ENCODE results near the gene CYB561A3.

Gene CYB561A3

GRCh38 chr11:61368646-61369045 lies 7.0 kb upstream of the CYB561A3 start:
- no peak for DNase-seq (ENCODE audit: extremely low read depth, low read depth)
- no peak for TF ChIP-seq CTCF (IDR thresholded peaks at IDR 0.05; ENCODE audit: low read depth, low read length, missing control alignments)
- H3K4me3 ChIP-seq (replicated peaks; ENCODE audit: low read depth, low read length): no peak overlapping the region

GRCh38 chr11:61367406-61367805 lies 5.7 kb upstream of the CYB561A3 start:
- no peak for TF ChIP-seq CTCF (IDR thresholded peaks at IDR 0.05; ENCODE audit: low read depth, low read length, missing control alignments)
- no peak overlapping the region for H3K4me3 ChIP-seq (replicated peaks; ENCODE audit: low read depth, low read length)
- no peak for DNase-seq (ENCODE audit: extremely low read depth, low read depth)

GRCh38 chr11:61364012-61364675 lies 2.5 kb upstream of the CYB561A3 start:
- no peak for TF ChIP-seq CTCF (IDR thresholded peaks at IDR 0.05; ENCODE audit: low read depth, low read length, missing control alignments)
- no peak overlapping the region for H3K4me3 ChIP-seq (replicated peaks; ENCODE audit: low read depth, low read length)

GRCh38 chr11:61362542-61362875 lies 827 bp upstream of the CYB561A3 start:
- TF ChIP-seq CTCF (IDR thresholded peaks at IDR 0.05; ENCODE audit: low read depth, low read length, missing control alignments): no peak
- peak overlapping the region; percentile 93 for H3K4me3 ChIP-seq (replicated peaks; ENCODE audit: low read depth, low read length)
- no peak for DNase-seq (ENCODE audit: extremely low read depth, low read depth)

More at GRCh38 chr11:61364012-61364675, 2.5 kb upstream of the CYB561A3 start:
- DNase-seq (ENCODE audit: extremely low read depth, low read depth): no peak

- DNase-seq (ENCODE audit: extremely low read depth, low read depth): no peak
- no peak for TF ChIP-seq CTCF (IDR thresholded peaks at IDR 0.05; ENCODE audit: low read depth, low read length, missing control alignments)
- peak overlapping the region; percentile 93 for H3K4me3 ChIP-seq (replicated peaks; ENCODE audit: low read depth, low read length)
These were observed 393 bp downstream of the CYB561A3 start for GRCh38 chr11:61361237-61361740.

- no peak overlapping the region for H3K4me3 ChIP-seq (replicated peaks; ENCODE audit: low read depth, low read length)
- TF ChIP-seq CTCF (IDR thresholded peaks at IDR 0.05; ENCODE audit: low read depth, low read length, missing control alignments): no peak
- DNase-seq (ENCODE audit: extremely low read depth, low read depth): no peak
These were observed 2.2 kb downstream of the CYB561A3 start for GRCh38 chr11:61359516-61359915.

- DNase-seq (ENCODE audit: extremely low read depth, low read depth): no peak
- H3K4me3 ChIP-seq (replicated peaks; ENCODE audit: low read depth, low read length): no peak overlapping the region
- no peak for TF ChIP-seq CTCF (IDR thresholded peaks at IDR 0.05; ENCODE audit: low read depth, low read length, missing control alignments)
These were observed 3.1 kb downstream of the CYB561A3 start for GRCh38 chr11:61358566-61358965.

Data from HFF-Myc (cell line).